NOMO-1 treated with dmso at 0.1 percent for 144 hours (cell line): Measurements from ENCODE around the gene CARD16.
"Not testable (repeated sequence)": the region's sequence is repeated elsewhere in the genome, so short reads cannot be mapped to it uniquely, and the experiment has no call there.

Source experiments
- DNase-seq: peaks from one replicate; lab custom pipeline; 2025; ENCODE audit not compliant: unreplicated experiment; lab: John Stamatoyannopoulos, UW

Gene CARD16

DNA sequence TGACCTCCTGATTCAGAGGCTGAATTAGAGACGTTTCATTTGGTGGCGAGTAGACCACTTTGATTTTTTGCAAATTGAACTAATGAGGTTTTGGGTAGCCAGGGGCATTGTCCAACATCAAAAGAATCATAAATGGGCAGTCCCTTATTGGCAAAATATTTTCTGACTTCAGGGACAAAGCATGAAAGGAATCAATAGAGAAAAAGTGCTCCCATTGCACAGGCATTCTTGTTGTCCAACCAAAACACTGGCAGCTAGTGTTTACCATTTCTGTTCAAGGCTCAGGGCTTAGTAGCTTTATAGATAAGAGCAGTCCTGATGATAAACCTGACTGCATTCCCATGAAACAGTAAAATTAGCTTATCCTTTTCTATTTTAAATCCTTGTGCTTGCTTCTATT lies 6.4 kb upstream of the CARD16 start:
- DNase-seq: no peak

DNA sequence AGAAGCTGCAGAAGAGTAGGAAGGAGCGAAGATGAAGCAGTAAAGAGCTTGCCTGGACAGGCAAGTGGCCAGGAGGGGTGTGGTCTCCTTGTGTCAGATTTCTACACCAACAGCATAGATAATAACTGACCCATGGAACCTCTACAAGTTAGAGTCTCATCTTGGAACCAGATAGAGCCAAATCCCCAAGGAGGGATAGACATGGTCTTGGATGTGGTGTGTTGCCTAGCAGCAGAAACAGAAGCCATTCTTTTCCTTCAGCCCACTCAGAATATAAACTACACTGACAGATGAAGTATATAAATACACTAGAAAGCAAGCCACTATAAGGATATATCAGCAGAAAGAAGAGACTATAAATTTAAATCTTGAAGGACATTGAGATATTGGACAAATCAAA lies 4.3 kb upstream of the CARD16 start:
- DNase-seq: no peak

DNA sequence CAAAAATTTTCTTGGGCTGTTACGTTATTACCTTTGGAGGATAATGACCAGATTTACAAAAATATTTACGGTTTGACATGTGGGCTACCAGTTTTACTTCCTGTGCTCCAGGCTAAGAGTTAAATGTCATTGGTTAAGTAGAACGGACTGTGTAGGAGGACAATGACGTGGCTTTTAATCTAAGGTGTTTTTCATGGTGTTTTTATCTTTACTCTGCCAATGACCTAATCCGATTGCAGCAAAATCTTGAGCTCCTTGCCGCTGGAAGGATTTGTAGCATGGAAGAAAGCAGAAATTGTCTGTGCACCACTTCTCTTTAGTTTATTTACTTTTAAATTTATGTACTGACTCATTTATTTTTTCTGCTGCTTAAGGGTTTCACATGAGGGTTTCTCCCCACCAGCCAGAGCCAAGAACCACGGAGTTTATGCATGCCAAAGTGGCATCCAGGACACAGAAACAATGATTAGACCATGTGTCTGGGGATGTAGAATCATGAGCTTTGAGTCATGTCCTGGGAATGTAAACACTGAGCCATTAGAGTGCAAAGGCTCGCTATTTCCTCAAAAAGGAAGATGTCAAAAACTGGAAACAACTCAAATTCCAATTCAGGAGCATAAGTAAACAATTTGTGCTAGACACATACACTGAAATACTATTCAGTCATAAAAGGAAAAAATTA lies 1.9 kb upstream of the CARD16 start:
- DNase-seq: no peak

DNA sequence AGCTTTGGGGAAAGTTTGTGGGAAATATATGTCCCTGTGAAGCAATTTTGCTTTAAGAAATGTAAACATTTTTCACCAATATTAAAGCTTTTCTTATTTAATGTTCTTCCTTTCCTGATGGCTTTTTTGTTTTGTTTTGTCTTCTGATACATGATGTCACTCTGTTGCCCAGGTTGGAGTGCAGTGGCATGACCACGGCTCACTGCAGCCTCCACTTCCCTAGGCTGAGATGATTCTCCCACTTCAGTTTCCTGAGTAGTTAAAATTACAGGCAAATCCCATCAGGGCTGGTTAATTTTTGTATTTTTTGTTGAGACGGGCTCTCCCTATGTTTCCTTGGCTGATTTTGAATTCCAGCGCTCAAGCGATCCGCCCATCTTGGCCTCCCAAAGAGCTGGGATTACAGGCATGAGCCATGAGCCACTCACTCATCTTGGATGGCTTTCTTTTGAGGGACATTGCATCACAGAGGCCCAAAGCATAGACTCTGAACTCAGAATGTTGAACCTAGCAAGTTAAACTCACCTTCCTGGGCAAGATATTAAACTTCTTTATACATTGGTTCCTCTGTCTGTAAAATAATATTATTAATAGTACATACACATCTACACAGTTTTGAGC lies 651 bp upstream of the CARD16 start:
- no peak for DNase-seq

DNA sequence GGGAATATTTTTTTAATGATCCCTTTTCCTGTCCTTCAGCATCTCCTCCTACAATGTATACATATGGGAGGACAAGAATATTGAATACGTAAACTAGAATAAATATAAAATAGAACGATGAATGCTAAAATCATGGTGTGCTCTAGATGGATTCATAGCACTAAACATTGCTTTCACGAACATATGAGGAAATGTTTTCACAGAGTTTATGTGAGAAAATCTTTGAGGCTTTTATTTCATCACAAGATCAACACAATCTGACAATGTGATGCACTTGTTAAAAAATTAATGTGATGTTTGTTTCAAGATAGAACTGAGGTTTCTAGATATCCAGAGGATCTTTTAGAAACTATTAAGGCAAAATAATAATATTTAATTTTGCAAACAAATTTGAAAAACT lies 3.0 kb downstream of the CARD16 start:
- no peak for DNase-seq

DNA sequence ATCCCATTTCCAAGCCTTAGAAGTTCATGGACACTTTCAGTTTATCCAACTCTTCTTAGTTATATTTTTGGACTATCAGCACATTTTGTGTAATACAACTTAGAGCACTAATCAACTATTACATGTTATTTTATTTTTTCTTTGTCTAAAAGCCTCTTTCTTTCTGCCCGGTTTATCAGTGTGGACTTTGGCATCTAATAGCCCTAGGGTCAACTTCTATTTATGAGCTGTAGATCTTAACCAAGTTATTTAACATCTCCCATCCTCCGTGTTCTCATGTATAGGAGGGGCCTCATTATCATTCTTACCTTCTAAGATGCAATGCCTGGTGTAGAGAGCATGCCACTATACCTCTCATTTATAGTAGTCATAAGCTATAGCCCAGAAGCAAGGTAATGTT lies 4.4 kb downstream of the CARD16 start:
- DNase-seq: no peak

DNA sequence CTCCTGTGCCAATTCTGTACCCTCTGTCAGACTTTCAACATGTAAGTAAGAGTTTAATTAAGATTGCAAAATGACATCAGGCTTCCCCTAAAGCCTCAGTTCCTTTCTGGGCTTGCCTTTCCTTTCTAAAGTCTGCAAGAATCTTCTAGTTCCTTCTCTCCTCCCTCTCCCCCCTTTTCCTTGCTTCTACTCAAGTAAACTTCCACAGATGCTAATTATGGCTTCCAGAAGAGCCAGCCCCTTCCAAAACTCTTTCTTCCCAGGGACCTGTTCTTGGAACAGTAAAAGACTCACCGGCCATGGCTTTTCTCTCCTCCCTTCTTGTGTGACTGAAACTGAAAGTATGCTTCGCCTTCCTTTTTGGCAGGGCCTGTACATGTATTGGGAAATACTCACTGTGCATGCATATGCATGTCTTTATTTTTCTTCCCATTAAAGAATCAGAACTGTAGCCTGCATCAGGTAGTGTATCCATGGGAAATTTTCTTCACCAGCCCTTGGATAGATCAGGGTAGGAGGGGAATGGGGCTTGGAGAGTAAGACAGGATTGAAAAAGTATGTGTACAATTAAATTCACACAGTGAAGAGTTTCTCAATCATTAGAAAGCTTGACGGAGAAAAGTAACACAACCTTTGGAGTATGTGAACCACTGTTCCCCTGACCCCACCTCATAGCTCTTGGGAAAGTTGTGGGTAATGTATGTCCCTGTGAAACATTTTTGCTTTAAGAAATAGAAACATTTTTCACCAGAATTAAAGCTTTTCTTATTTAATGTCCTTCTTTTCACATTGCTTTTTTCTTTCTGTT lies 10.1 kb downstream of the CARD16 start, which contains the start of gene CASP1:
CASP1 (minus strand) TSS at position 332 of the 808 bp plus-strand sequence; CDS start at position 301, 31 bp downstream.
- peak; percentile 79 for DNase-seq

DNA sequence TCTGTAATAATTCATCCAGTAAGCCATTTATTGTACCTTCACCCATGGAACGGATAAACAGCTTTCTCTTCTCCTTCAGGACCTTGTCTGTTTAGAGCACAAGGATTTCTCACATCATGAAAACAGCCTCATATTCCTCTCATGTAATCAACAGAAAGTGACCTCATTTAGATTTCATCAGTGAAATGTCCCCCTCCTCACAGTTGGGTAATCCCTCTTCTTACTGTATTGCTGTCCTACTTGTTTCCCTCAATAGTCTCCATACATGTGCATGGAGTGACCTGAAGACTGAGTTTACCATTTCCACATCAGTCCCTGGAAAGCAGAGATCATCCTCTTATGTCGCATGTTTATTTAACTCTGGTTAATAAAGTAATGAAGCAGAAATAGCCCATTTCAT lies 10.7 kb downstream of the CARD16 start:
- not testable (repeated sequence) for DNase-seq

DNA sequence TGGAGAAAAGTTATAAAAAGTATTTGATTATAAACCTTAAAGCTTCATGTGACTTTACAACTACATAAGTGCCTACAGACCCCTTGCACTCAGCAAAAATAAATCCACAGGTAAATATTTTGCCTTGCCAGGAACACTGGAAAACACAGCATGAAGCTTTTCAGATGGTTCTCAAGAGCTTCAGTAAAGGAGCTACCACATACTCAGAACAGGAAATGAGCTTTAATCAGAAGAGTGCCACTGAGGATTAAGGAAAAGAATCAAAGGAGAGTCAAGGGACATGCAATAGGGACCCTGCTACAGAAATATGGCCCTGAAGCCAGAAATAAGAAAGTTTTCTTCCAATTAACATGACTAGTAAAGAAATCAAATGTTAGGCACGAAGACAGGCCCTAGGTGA lies 11.4 kb downstream of the CARD16 start:
- DNase-seq: no peak

DNA sequence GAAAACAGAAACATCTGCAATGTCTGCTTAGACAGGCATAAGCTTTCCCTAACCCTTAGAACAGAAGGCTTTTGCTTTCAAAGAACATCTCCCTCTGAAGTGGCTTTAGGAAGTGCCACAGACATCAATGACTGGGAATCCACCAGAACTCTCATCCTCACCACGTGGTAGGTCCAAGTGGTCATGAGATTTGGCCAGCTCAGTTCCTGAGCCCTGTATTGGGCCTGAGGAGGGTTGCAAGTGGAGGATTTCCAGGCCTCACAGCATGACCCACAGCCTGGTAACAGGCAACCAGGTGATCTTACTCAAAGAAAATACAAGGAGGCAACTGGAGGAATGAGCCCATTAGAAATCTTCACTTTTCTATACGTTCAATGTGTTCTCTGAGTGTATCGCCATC lies 11.8 kb downstream of the CARD16 start:
- DNase-seq: no peak

DNA sequence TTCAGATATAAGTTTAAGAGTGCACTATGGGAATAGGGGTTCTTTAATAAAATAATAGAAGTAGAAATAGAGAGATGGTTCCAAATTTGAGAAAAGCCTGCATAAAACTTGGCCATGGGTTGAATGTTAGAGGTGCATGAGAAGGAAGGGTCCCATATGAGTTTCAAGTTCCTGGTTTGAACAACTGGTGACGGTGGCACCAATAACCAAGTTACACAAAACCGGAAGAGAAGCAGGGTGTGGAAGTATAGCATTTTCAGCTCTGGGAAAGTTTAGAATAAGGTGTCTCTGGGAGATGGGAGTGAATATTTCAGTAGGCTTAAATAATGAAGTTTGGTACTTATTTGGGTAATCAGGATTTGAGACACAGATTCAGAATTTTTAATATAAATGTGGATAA lies 12.6 kb downstream of the CARD16 start:
- no peak for DNase-seq

DNA sequence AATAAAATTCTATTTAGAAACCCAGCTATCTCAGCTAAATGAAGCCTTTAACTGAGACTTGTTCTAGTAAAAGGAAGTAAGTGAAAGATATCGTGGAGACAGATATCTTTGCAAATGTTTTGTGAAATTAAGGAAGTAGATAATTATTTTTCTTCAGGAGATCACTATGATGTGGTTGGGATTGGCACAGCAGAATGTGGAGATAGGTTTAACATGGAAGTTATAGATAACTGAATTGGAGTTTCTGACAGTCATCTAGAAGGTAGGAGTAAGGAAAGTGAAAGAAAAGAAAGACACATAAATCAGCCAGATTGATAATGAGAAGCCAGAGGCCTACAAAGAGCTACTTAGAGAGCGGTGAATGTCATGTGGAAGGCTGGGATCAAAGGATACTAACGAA lies 17.5 kb downstream of the CARD16 start:
- DNase-seq: no peak

DNA sequence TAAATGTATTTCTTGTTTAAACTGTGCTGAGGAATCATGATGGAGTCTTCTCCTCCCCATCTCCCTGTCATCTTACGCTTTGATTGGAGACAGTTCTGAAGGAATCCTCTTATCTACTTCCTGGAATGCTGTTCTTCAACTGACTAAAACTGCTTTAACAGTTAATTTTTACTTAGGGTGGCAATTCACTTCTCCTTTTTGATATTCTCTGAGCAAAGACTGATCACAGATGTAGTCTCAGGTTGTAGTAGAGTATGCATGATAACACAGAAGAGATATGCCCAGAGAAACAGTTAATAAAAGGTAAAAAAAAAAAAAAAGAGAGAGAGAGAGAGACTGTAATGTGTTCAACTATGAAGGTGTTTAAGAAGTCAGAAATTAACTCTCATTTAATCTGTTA lies 20.7 kb downstream of the CARD16 start:
- DNase-seq: no peak

DNA sequence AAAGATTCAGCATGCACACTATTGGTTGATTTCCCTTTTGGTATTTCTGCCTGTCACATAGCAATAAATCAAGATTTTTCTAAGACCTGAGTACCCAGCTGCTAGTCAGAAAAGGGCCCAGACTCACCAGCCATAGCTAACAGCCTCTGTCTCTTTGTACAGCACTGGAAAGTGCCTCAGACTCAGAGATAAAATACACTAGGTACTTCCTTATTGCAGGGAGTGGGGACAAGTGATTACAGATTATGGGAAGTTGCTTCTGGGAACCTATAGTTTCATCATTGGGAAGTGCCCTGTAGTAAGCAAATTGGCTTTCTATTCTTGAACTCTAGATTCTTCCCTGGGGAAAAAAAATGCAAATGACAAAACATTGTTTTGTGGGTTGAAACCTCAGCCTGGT lies 22.1 kb downstream of the CARD16 start, which contains the start of gene CASP5:
CASP5 (minus strand) TSS at position 166 of the 400 bp plus-strand sequence; CDS start at position 134, 32 bp downstream.
- DNase-seq: no peak

DNA sequence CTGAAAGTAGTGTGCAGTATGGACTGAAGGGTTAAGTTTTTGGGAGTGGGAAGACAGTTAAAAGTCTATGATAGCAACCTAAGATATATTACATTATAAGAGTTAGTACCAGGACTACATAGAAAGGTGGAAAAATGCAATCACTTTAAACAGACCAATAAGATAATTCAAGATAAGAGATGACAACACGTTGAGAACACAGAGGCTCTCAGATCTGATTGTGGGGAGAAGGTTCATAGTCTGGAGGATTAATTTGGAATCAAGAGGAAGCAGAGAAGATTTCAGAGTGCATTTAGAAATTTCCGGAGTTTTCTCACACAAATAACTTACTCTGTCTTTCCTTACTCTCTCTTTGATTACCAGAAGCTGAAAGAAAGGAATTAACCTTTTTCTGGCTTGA lies 22.6 kb downstream of the CARD16 start:
- no peak for DNase-seq

DNA sequence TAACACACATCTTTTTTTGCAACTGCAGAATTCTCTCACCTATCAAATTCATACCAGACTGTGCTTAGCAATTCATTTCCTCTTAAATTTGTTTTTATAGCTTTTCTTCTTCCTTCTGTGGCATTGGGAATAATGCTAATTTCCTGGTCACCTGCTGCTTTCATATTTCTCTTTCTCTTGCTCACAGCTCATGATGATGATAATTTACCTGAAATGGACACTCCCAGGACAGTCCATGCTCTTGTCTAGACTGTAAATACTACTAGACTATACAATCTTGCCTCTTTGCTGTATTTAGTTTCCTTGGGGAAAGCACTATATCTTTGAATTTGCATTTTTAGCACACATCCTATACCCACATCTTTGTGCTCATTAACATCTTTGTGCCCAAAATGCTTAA lies 37.7 kb downstream of the CARD16 start:
- no peak for DNase-seq

DNA sequence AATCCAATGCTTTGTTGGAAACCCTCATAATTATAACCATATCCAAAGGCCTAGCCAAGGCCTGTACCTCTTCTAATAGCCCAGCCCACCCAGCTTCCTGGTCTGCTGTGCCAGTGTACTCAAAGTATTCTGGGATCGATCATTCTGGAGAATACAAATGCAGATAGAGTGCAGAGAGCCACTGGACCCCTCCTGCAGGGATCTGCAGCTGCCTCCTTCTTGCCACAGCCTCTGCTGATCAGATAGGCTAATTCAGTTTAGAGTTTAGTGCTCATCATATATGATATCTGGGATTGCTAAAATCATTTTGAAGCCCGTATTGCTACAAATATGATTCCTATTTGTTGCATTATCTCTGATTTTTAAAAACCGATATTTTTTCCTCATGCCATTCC lies 39.7 kb downstream of the CARD16 start:
- no peak for DNase-seq

DNA sequence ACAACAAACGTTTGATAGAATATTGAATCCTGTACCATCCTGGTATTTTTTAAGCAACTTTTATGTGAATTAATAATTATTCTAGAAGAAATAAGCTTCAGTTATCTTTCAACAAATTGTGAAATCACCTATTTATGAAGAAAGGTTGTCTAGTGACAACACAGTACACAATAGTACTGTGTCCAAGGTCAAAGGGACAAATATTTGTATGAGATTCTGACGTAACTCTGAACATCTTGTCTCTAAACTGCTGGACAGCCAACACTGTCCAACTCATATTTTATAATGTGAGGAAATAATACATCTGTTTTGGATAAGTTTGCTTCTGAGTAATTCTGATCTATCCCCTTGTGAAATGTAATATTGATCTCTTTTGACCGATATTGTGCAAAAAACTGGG lies 41.1 kb downstream of the CARD16 start:
- no peak for DNase-seq

DNA sequence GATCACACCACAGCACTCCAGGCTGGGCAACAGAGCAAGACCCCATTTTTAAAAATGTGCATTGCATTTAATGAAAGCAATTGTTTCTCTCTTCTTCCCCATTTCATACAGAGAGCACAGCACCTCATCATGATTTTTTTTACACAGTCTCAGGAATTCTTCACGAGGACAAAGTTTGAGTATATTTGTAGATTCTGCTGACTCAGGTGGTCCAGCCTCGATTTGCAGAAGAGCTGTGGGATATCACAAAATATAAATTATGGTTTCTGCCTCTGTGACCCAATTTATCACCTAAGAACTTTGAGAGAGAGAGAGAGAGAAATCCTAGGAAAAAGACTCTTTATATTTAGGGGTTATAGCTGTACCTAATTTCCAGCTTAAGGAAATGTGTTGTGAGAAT lies 42.0 kb downstream of the CARD16 start:
- no peak for DNase-seq

DNA sequence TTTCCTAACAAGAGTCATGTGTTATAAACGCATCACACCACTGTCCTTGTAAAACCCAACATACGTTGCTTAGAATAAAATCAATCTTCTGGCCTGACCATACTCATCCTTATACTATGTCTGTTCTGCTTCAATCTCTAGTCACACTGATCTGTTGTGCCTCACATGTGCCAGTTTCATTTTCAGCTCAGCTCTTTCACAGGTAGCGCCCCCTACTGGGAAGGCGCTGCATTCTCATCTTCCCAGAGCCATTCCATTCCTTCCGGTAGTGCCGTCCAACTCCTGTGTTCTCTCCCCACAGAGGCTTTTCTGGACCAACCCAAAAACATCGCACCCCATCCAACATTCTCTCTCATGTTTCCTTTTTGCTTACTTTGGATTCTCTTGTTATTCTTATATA lies 44.3 kb downstream of the CARD16 start:
- no peak for DNase-seq

DNA sequence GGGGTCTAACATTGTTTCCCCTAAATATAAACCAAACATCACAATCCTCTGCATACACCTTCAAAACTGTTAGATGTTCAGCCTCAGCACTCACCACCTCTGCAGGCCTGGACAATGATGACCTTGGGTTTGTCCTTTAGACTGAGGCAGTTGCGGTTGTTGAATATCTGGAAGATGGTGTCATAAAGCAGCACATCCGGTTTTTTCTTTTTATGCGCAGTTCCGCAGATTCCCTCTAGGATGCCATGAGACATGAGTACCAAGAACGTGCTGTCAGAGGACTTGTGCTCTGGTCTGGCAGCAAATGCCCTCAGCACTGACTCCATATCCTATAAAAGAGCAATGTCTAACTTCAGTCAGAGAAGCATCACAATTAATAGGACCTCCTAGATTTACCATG lies 45.0 kb downstream of the CARD16 start:
- DNase-seq: no peak

DNA sequence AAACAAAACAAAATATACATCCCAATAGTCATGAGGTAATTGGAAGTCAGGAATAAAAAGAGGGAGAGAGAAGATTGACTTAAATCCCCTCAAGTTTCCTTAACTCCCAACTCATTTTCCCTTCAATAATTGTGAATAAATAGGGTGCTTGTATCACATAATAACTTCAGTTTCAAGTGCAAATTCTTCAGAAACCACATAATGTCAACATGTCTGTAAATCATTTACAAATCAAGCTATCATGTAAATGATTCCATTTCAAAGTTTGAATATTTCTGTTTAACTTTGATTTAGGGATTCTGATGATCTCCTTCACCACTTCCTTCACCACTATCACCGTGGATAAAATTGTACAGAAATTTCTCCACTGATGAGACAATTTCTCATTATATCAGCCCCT lies 45.4 kb downstream of the CARD16 start:
- no peak for DNase-seq
